NCI-H1436 treated with DMSO at 0.1 percent for 48 hours (cell line): Measurements from ENCODE around the gene PTDSS2.

ENCODE experiments used
- DNase-seq: peaks from one replicate; lab custom pipeline; 2025; lab: John Stamatoyannopoulos, UW

The PTDSS2 gene

GRCh38 chr11:530960-531831 lies 81.1 kb downstream of the PTDSS2 start:
- DNase-seq, result no peak

- no peak for DNase-seq
Measured at GRCh38 chr11:531919-532526, 81.9 kb downstream of the PTDSS2 start.

- no peak for DNase-seq
Measured at GRCh38 chr11:532527-532985, 82.5 kb downstream of the PTDSS2 start.

- no peak for DNase-seq
Measured at GRCh38 chr11:532986-533585, 83.0 kb downstream of the PTDSS2 start.

- no peak for DNase-seq
Measured at GRCh38 chr11:533586-534395, 83.7 kb downstream of the PTDSS2 start.

GRCh38 chr11:534396-535209 lies 84.5 kb downstream of the PTDSS2 start:
- DNase-seq, result no peak

- no peak for DNase-seq
Measured at GRCh38 chr11:535210-535518, 85.1 kb downstream of the PTDSS2 start.

- peak; percentile 53 for DNase-seq
Measured at GRCh38 chr11:535519-536454, 85.7 kb downstream of the PTDSS2 start, which contains the start of gene HRAS. HRAS (minus strand) TSS chr11:535576.

GRCh38 chr11:536841-537621 lies 87.0 kb downstream of the PTDSS2 start, which contains the start of gene LRRC56:
LRRC56 (plus strand) TSS chr11:537527; CDS start chr11:540685, 3,158 bp downstream.
- peak; percentile 37 for DNase-seq

GRCh38 chr11:537622-538430 lies 87.7 kb downstream of the PTDSS2 start:
- no peak for DNase-seq

- DNase-seq, result no peak
Measured at GRCh38 chr11:538431-539051, 88.5 kb downstream of the PTDSS2 start.

- DNase-seq, result no peak
Measured at GRCh38 chr11:539971-540481, 89.9 kb downstream of the PTDSS2 start.
